Hepatocyte (in vitro differentiated cells): ENCODE measurements around the gene C4orf51. TPM values are rescaled to one million over a fixed set of nuclear protein-coding genes. Genes with fewer than 3 reads are reported as not detected.

Source experiments
- DNase-seq: peaks from one replicate; pipeline ENCODE4 v3.0.0-alpha.2; 2016; ENCODE audit warnings: low spot score
- H2AFZ ChIP-seq: fragments of 200-600 bp; sonication (generic); 2 replicates; pipeline ENCODE4 v1.6.0; 2016; ENCODE audit warnings: antibody characterized with exemption, mild to moderate bottlenecking
- H3K27ac ChIP-seq: fragments of 200-600 bp; sonication (generic); 2 replicates; pipeline ENCODE4 v1.5.1; 2016; ENCODE audit warnings: mild to moderate bottlenecking
- H3K27me3 ChIP-seq: fragments of 200-600 bp; sonication (generic); 2 replicates; pipeline ENCODE4 v1.6.1; 2016
- H3K36me3 ChIP-seq: fragments of 200-600 bp; sonication (generic); replicated peaks from 2 replicates; pipeline ENCODE4 v1.5.1; 2016; ENCODE audit warnings: low read depth; ENCODE audit not compliant: insufficient read depth
- H3K4me1 ChIP-seq: fragments of 200-600 bp; sonication (generic); 2 replicates; pipeline ENCODE4 v1.5.1; 2016; ENCODE audit warnings: mild to moderate bottlenecking, moderate library complexity; ENCODE audit not compliant: insufficient read depth
- H3K4me2 ChIP-seq: fragments of 200-600 bp; sonication (generic); 2 replicates; pipeline ENCODE4 v1.6.0; 2016
- H3K4me3 ChIP-seq: fragments of 200-600 bp; sonication (generic); 2 replicates; pipeline ENCODE4 v1.5.1; 2016; ENCODE audit warnings: mild to moderate bottlenecking
- H3K79me2 ChIP-seq: fragments of 200-600 bp; sonication (generic); 2 replicates; pipeline ENCODE4 v1.6.0; 2017; ENCODE audit warnings: mild to moderate bottlenecking
- H3K9me2 ChIP-seq: fragments of 200-600 bp; sonication (generic); replicated peaks from 2 replicates; pipeline ENCODE4 v1.6.0; 2017; ENCODE audit warnings: mild to moderate bottlenecking; ENCODE audit not compliant: insufficient read depth
- H3K9me3 ChIP-seq: fragments of 200-600 bp; sonication (generic); 2 replicates; pipeline ENCODE4 v1.5.1; 2016; ENCODE audit warnings: low read depth, mild to moderate bottlenecking
- H4K20me1 ChIP-seq: fragments of 200-600 bp; sonication (generic); 2 replicates; pipeline ENCODE4 v1.6.0; 2016; ENCODE audit warnings: mild to moderate bottlenecking; ENCODE audit not compliant: insufficient read depth, poor library complexity, severe bottlenecking
- EZH2 ChIP-seq: fragments of 200-600 bp; sonication (generic); IDR thresholded peaks from 2 replicates; pipeline ENCODE4 v1.6.1; 2016; ENCODE audit warnings: antibody characterized with exemption, mild to moderate bottlenecking, borderline replicate concordance
- EZH2phosphoT487 ChIP-seq: fragments of 200-600 bp; sonication (generic); IDR thresholded peaks from one replicate; pipeline ENCODE4 v1.6.1; 2018; ENCODE audit warnings: antibody characterized with exemption, mild to moderate bottlenecking, low read depth, moderate library complexity; ENCODE audit not compliant: unreplicated experiment, severe bottlenecking
- WGBS: methylation state at CpG from one replicate; pipeline ENCODE4 v1.1.6; 2016; ENCODE audit warnings: low lambda C conversion rate; ENCODE audit errors: missing lambda C conversion rate; 5-methylcytosine and 5-hydroxymethylcytosine counted together
- polyA plus RNA-seq: library from polyadenylated mRNA; unstranded; fragments of >200 nt; fragmentation: Nextera tagmentation; extraction: Ambion mirVana; gene quantifications from 2 replicates; pipeline ENCODE4 v1.2.1, GENCODE V29; 2016
- total RNA-seq: library from RNA; depleted of rRNA; stranded (reverse); fragments of >200 nt; gene quantifications from 2 replicates; pipeline ENCODE4 v1.2.3, GENCODE V29; 2014
- TF ChIP-seq, protein P1 (sequence below): fragments of 200-600 bp; sonication (generic); IDR thresholded peaks from 2 replicates; pipeline ENCODE4 v1.5.1; 2016; ENCODE audit warnings: antibody characterized with exemption, mild to moderate bottlenecking; ENCODE audit not compliant: poor library complexity

The C4orf51 gene
- total and polyA plus RNA-seq, 2 experiments from 2014 or later, result not detected

DNA sequence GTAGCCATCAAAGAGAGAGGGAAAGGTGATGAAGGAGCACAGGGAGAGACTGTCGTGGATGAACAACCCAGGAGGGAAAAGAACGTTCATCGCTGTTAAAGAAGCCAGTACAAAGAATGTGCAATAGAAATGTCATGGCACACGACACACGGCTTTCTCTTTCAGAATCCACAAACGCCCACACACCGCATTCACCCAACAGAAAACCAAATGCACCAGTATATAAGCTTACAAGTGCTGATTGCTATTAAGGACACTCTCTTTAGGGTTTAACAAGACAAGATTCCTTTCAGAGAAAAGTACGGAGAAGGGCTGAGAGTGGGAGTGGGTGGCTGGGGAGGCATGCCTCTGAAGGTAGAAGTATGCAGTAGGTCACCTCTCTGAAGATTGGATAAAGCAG, 80.2 kb downstream of the C4orf51 start:
- H3K9me2 ChIP-seq, result no peaks in the 10 kb centered on the region
- WGBS, result 95% methylated on average over 8 of the region's 8 CpGs
- H3K4me1 ChIP-seq, result no peaks in the 10 kb centered on the region
- H3K4me2 ChIP-seq, result no peak overlapping the region
- TF ChIP-seq EZH2phosphoT487 (no peak), EZH2 (no peak)
- TF ChIP-seq, protein P1, sequence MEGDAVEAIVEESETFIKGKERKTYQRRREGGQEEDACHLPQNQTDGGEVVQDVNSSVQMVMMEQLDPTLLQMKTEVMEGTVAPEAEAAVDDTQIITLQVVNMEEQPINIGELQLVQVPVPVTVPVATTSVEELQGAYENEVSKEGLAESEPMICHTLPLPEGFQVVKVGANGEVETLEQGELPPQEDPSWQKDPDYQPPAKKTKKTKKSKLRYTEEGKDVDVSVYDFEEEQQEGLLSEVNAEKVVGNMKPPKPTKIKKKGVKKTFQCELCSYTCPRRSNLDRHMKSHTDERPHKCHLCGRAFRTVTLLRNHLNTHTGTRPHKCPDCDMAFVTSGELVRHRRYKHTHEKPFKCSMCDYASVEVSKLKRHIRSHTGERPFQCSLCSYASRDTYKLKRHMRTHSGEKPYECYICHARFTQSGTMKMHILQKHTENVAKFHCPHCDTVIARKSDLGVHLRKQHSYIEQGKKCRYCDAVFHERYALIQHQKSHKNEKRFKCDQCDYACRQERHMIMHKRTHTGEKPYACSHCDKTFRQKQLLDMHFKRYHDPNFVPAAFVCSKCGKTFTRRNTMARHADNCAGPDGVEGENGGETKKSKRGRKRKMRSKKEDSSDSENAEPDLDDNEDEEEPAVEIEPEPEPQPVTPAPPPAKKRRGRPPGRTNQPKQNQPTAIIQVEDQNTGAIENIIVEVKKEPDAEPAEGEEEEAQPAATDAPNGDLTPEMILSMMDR, result no peak
- DNase-seq, result no peak
- H3K27me3 ChIP-seq, result no peaks in the 10 kb centered on the region
- H3K9me3 ChIP-seq, result no peaks in the 10 kb centered on the region
- no peaks in the 10 kb centered on the region for H3K36me3 ChIP-seq
- H2AFZ ChIP-seq, result no peak overlapping the region
- H3K27ac ChIP-seq, result no peak overlapping the region
- no peak overlapping the region for H3K4me3 ChIP-seq
- H4K20me1 ChIP-seq, result no peaks in the 10 kb centered on the region
- H3K79me2 ChIP-seq, result no peaks in the 10 kb centered on the region

DNA sequence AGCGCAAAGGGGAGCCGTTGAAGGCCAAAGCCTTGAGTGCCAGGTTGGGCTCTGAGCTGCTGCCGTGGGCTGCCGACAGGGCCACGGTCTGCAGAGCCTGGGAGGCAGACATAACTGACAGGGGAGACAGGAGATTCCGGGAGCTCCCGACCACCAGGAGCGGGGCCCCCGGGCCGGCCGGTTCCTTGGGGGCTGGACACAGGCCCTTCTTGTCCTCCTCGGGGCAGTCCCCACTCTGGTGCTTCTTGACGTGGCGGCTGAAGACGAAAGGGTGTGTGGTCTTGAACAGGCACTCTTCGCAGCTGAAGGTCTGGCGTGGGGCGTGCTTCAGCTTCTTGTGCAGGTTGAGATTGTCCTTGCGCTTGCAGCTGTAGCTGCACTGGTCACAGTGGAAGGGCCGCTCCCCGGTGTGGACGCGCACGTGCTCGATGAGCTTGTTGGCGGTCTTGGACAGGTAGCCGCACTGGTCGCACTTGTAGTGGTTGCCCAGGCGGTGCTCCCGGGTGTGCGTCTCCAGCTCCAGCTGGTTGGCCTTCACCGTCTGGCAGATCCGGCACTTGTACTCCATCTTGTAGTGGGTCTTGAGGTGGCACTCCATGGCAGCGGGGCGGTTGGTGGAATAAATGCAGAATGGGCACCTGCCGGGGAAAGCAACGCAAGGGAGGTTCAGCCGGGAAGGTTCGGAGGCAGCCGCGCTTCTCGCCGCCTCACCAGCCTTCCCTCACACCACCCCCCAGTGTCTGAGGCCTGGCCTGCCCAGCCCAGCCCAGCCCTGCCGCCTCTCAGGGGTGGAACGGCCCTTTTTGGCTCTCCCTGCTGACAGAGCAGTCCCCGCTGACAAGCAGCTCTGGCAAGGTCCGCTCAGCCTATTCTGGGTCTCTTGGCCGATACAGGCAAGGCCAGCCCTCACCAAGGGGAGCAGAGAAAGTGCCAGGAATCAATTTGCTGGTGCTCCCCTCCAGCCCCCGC, 81.3 kb downstream of the C4orf51 start:
- no peak for TF ChIP-seq EZH2
- 98% methylated on average over 48 of the region's 49 CpGs for WGBS
- no peaks in the 10 kb centered on the region for H3K4me1 ChIP-seq

DNA sequence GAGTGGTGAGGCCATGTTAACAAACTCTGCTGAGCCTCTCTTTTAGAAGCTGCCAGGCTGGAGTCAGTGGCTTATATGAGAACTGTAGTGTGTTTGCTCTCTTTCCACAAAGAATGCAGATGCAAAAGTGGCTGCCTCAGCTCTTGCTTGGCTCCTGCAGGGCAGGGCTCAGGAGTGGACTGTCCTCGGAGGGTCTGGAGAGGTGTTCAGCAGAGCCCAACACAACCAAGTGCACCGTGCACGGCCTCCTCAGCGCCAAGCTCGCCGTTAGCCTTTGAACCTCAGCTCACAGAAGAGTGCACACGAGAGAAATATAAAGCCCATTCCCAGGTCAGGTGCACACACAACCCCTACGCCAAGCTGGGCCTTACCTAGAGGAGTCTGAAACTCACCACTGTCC, 82.8 kb downstream of the C4orf51 start:
- DNase-seq, result no peak
- TF ChIP-seq, protein P1, result no peak
- TF ChIP-seq EZH2phosphoT487 (no peak), EZH2 (no peak)
- Histone ChIP-seq H3K9me3 (no peaks in the 10 kb centered on the region), H3K36me3 (no peaks in the 10 kb centered on the region), H3K27ac (no peak overlapping the region), H3K4me3 (no peak overlapping the region), H2AFZ (no peak overlapping the region), H3K9me2 (no peaks in the 10 kb centered on the region), H3K4me2 (no peak overlapping the region), H3K4me1 (no peaks in the 10 kb centered on the region), H3K27me3 (no peaks in the 10 kb centered on the region), H3K79me2 (no peaks in the 10 kb centered on the region), H4K20me1 (no peaks in the 10 kb centered on the region)
- WGBS, result 96% methylated on average over 8 of the region's 8 CpGs

More for the DNA sequence above, 81.3 kb downstream of the C4orf51 start:
- H3K4me3 ChIP-seq, result no peak overlapping the region
- H3K27me3 ChIP-seq, result no peaks in the 10 kb centered on the region
- no peaks in the 10 kb centered on the region for H3K9me3 ChIP-seq
- no peak overlapping the region for H3K27ac ChIP-seq
- no peaks in the 10 kb centered on the region for H3K9me2 ChIP-seq
- H4K20me1 ChIP-seq, result no peaks in the 10 kb centered on the region
- no peaks in the 10 kb centered on the region for H3K36me3 ChIP-seq
- no peak overlapping the region for H2AFZ ChIP-seq
- no peak overlapping the region for H3K4me2 ChIP-seq
- H3K79me2 ChIP-seq, result no peaks in the 10 kb centered on the region
- DNase-seq, result no peak

DNA sequence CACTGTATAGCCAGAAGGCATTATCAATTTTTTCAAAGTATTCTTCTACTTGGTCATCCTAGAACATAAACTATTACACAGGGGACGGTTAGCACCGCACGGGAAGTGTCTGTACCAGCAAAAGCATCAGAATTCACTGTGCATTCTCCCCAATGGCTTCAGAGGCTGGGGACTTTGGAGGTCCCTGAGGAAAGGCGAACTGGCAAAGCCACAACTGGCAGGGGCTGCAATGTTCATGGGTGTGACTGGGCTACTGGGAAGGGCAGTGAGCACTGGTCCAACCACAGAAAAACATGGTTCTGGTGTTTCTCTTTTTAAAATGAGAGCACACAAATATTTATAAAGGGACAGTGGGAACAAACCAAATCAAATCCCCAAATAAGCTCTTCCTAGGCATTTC, 83.5 kb downstream of the C4orf51 start:
- Histone ChIP-seq H3K4me2 (no peak overlapping the region), H3K36me3 (no peaks in the 10 kb centered on the region), H3K4me3 (no peak overlapping the region), H3K27me3 (no peaks in the 10 kb centered on the region), H2AFZ (no peak overlapping the region), H3K27ac (no peak overlapping the region), H3K79me2 (no peaks in the 10 kb centered on the region), H3K4me1 (no peaks in the 10 kb centered on the region), H3K9me3 (no peaks in the 10 kb centered on the region), H4K20me1 (no peaks in the 10 kb centered on the region), H3K9me2 (no peaks in the 10 kb centered on the region)
- TF ChIP-seq, protein P1, result no peak
- TF ChIP-seq EZH2phosphoT487, result no peak
- TF ChIP-seq EZH2, result no peak
- WGBS, result 97% methylated on average over 4 of the region's 4 CpGs
- no peak for DNase-seq
